NOMO-1 treated with DMSO at 0.1 percent for 48 hours (cell line): ENCODE data around the gene SORCS2.

Source experiments
- DNase-seq: peaks from one replicate; lab custom pipeline; 2025; ENCODE audit not compliant: unreplicated experiment; lab: John Stamatoyannopoulos, UW

Gene SORCS2

DNA sequence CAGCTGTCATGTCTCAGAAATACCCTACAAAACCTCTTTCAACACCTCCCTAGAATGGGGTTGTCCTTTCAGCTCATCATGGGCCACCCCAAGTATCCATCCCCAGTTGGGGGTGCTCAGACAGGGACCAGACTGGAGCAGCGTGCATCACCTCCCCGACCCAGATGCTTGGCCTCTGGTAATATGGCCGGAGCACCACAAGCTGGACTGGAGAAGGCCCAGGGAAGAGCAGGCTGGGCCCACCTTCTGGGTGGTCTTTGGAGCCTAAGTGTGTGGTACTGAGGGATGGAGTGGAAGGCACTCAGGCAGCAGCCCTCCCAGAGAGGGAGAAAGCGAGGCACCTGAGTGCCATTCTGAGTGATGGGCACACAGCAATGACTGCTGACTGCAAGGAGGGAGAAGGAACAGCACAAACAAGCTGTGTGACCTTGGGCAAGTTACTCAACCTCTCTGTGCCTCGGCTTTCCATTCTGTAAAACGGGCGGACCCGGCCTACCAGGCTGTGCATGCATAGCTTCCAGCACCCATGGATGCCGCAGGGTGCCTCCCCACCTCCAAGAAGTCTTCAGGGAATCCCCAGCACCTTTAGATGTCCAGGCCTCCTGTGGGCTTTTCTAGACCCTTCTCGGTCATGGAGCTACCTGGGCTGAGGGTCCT lies 519.1 kb downstream of the SORCS2 start:
- no peak for DNase-seq

DNA sequence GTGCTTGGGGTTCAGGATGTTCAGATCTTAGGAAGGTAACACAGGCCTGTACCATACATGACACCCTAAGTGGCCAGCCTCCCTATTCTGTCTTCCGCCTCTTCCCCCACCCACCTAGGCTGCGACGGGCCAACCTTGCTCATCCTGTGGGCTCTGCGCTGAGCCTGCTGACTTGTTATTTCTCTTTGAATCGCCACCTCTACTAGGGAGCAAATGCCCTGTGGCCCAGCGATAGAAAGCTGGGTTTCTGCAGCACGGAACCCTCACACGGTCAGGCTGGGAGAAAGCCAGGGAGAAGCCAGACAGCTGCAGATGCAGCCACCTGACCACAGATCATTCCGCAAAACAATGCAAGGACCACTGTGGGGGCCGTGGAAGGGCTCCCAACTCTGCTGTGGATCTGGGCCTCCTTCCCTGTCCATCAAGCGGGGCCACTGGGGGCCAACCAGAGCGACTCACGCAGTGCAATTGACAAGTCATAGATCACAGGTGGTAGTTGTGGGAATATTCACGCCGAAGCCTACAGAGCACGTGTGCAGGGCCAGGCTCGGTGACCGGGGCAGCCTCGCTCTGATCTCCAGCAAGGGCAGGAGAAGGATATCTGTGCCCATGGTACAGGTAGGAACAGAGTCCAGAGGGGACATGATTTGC lies 519.8 kb downstream of the SORCS2 start:
- no peak for DNase-seq

- DNase-seq = no peak
These were observed 521.4 kb downstream of the SORCS2 start for GRCh38 chr4:7713757-7714156.

- no peak for DNase-seq
These were observed 521.8 kb downstream of the SORCS2 start for GRCh38 chr4:7714176-7714575.

DNA sequence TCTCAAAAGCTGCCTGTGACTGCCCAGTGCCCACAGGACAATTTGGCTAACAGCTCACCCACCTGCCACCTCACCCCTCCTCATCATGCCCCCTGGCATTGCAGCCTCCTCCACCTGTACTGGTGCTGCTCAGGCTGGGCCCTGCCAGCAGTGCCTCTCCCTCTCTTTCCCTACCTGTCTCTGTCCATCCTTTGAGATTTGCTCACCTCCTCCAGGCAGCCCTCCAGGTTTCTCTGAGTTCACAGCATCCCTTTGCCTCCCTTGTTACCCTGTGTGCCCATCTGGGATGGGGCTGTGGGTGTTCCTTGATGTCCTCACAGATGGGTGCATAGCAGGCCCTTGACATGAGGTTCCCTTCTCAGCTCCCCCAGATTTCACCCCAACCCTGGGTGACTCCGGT lies 522.4 kb downstream of the SORCS2 start:
- DNase-seq = no peak

- DNase-seq = no peak
These were observed 523.1 kb downstream of the SORCS2 start for GRCh38 chr4:7715271-7716009.

GRCh38 chr4:7716010-7716721 lies 523.8 kb downstream of the SORCS2 start:
- DNase-seq = no peak

GRCh38 chr4:7717161-7717560 lies 524.8 kb downstream of the SORCS2 start:
- DNase-seq = no peak

DNA sequence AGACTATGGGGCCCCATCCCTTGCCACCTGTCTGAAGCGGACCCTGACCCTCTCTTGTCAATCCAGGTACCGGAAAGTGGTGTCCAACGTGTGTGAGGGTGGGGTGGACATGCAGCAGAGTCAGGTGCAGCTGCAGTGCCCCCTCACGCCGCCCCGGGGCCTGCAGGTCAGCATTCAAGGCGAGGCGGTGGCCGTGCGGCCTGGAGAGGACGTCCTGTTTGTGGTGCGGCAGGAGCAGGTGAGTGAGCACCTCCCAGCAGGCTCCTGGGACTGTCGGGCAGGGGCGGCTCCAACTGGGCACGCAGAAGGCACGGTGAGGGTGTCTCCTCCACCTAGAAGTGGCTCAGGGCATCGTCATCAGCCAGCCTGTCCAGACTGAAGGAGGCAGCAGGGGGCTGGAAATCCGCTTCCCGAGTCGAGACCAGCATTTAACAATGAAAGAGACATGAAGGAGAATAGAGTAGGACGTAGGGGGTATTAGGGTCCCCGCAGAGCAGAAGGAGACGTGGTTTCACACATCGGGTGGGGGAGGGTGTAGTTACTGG lies 525.7 kb downstream of the SORCS2 start:
- no peak for DNase-seq

GRCh38 chr4:7719354-7720174 lies 527.2 kb downstream of the SORCS2 start:
- peak; percentile 22 for DNase-seq

DNA sequence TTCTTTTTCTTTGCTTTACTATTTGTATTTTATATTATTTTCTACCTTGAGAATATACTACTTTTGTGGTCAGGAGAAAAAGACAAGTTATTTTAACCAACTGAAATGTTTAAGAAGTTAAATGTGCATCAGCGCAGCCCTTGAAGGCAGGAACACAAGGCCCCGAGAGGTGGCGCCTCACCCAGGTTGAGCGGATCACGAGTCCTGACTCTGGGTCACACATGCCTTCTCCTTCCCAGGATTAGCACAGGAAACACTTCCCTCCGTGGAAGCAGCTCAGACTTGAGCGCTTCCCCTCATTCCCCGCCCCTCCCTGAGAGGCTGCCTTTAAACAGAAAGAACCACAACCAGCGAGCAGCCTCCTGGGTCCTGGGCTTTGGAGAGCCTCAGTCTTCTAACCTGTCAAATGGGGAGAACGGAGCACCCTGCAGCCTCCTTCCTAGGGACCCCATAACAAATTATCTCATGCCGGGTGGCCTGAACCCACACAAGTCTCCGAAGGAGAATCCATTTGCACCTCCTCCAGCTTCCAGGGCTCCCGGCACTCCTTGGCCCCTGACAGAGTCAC lies 529.7 kb downstream of the SORCS2 start:
- DNase-seq = no peak

- DNase-seq = peak; percentile 34
These were observed 530.5 kb downstream of the SORCS2 start for GRCh38 chr4:7722766-7723387.

GRCh38 chr4:7723625-7724024 lies 531.3 kb downstream of the SORCS2 start:
- no peak for DNase-seq

GRCh38 chr4:7725951-7726350 lies 533.6 kb downstream of the SORCS2 start:
- DNase-seq = no peak

- DNase-seq = no peak
These were observed 534.5 kb downstream of the SORCS2 start for GRCh38 chr4:7726665-7727413.

DNA sequence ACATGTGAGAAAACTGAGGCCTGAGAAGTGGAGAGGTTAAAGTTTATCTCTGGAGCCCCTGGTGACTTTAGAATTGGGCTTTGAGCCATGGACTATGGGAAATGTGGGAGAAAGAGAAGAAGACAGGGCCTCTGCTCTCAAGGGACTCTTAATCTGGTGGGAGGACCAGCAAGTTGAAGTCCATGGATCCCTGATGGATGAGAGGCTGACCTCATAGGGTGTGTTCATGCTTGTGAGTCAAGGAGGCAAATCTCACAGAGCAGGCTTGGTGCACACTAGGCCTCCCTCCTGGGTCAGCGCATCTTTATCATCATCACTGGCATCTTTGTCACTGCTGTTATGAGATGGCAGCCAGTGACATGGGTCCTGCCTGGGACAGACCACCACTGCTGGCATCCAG lies 535.4 kb downstream of the SORCS2 start:
- no peak for DNase-seq

GRCh38 chr4:7731437-7731836 lies 539.1 kb downstream of the SORCS2 start:
- no peak for DNase-seq

DNA sequence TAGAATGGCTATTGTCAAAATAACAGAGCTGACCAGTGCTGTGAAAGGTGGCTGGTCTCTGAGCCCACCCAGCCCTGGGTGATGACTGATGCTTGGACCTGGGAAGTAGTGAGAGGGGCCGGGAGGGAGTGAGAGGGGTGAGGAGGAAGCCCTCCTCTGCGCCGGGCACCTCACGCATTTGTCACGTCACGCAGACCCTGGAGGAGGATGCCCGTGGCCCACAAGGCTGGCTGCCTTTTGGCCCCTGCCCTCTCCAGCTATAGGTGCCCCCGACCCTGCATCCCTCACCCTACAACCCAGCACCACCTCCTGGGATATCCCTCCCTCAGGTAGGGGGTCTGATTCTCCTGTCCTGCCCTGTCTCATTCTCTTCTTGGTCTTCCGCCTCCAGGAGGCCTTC lies 539.9 kb downstream of the SORCS2 start:
- no peak for DNase-seq

DNA sequence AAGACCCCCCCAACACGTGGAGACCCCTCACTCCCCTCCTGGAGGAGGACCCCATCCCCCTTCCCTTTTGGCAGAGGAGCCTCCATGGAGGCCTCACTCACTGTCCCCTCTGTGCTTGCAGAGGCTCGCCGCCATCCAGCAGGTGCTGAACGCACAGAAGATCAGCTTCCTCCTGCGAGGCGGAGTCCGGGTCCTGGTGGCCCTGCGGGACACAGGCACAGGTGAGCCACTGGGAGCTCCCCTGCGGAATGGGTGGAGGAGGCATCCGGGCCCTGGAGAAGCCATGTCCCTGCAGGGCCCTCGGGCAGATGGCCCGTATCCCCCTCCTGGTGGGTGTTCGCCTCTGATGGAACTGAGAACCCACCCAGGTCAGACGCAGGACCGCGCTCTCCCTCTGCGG lies 540.9 kb downstream of the SORCS2 start:
- no peak for DNase-seq
